DOHH2 (cell line): Measurements from ENCODE around the gene CADPS2.

Experiments used
- EZH2phosphoT487 ChIP-seq: fragments of 200-600 bp; sonication (generic); IDR thresholded peaks from 2 replicates; pipeline ENCODE4 v1.6.1; 2017; ENCODE audit warnings: borderline replicate concordance, mild to moderate bottlenecking, antibody characterized with exemption, low read length, moderate library complexity, mixed read lengths
- TF ChIP-seq, protein P1 (sequence below): fragments of 200-600 bp; sonication (generic); IDR thresholded peaks from one replicate; pipeline ENCODE4 v1.5.1; 2014; ENCODE audit warnings: antibody characterized with exemption, mild to moderate bottlenecking, low read depth, low read length; ENCODE audit not compliant: poor library complexity, severe bottlenecking

DNA sequence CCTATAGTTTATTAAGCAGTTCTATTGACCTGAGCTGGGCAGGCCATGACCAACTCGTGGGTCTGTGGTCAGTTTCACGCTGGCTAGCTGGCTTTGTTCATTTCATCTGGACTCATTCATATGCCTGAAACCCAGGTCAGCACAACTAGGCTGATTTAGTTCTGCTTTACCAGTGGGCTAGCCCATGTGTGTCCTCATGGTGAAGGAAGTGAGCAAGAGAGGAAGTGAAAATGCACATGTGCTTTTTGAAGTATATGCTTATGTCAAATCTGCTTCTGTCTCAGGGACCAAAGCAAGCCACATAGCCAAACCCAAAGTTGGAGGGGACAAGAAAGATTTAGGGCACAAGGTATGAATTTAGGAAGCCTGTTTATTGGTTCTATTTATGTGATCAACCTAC, 341.8 kb downstream of the CADPS2 start:
- TF ChIP-seq, protein P1, sequence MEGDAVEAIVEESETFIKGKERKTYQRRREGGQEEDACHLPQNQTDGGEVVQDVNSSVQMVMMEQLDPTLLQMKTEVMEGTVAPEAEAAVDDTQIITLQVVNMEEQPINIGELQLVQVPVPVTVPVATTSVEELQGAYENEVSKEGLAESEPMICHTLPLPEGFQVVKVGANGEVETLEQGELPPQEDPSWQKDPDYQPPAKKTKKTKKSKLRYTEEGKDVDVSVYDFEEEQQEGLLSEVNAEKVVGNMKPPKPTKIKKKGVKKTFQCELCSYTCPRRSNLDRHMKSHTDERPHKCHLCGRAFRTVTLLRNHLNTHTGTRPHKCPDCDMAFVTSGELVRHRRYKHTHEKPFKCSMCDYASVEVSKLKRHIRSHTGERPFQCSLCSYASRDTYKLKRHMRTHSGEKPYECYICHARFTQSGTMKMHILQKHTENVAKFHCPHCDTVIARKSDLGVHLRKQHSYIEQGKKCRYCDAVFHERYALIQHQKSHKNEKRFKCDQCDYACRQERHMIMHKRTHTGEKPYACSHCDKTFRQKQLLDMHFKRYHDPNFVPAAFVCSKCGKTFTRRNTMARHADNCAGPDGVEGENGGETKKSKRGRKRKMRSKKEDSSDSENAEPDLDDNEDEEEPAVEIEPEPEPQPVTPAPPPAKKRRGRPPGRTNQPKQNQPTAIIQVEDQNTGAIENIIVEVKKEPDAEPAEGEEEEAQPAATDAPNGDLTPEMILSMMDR: no peak
- no peak for TF ChIP-seq EZH2phosphoT487
